ENCODE data around the gene GAREM1. TPM values are rescaled to one million over a fixed set of nuclear protein-coding genes. Genes with fewer than 3 reads are reported as not detected.
A peak's percentile ranks its signal among the peaks of the same experiment; 100 is the strongest.

Gene GAREM1
- total and polyA plus RNA-seq, 4 donors = 1.5 to 7.5 (median 2.0) TPM

- H3K36me3 ChIP-seq (ENCODE audit: control insufficient read depth in 4 of 4, insufficient read depth in 3 of 4, low read depth in 1 of 4, low read length in 3 of 4) = no peaks in the 10 kb centered on the region
- WGBS = 20% methylated on average over 3 of the region's 3 CpGs
- H3K9me3 ChIP-seq (ENCODE audit: control insufficient read depth in 4 of 4, low read length in 3 of 4) = no peaks in the 10 kb centered on the region
- no peaks in the 10 kb centered on the region for H3K27me3 ChIP-seq (ENCODE audit: control insufficient read depth in 4 of 4, insufficient read depth in 4 of 4, low read length in 3 of 4)
- peak overlapping the region; percentile 82 to 90 for H3K27ac ChIP-seq (ENCODE audit: low read depth in 1 of 2, low read length in 2 of 2)
- H3K9ac ChIP-seq (ENCODE audit: low read depth in 1 of 2, low read length in 2 of 2) = peak overlapping the region in 1 of 2 donors; percentile 73
- TF ChIP-seq, protein P1, sequence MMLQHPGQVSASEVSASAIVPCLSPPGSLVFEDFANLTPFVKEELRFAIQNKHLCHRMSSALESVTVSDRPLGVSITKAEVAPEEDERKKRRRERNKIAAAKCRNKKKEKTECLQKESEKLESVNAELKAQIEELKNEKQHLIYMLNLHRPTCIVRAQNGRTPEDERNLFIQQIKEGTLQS (IDR thresholded peaks at IDR 0.05) = no peak
- TF ChIP-seq FOXA1 (IDR thresholded peaks at IDR 0.05) (no peak), TAF1 (conservative IDR thresholded peaks at IDR 0.05) (no peak), GABPA (IDR thresholded peaks at IDR 0.05 in 1 of 2, conservative IDR thresholded peaks at IDR 0.05 in 1 of 2) (no peak), JUND (IDR thresholded peaks at IDR 0.05) (no peak), HNF4A (conservative IDR thresholded peaks at IDR 0.05) (no peak), CTCF (IDR thresholded peaks at IDR 0.05; ENCODE audit: low read depth, low read length, missing input control) (no peak), ZBTB33 (IDR thresholded peaks at IDR 0.05) (no peak), NR2F2 (IDR thresholded peaks at IDR 0.05) (no peak), RXRA (IDR thresholded peaks at IDR 0.05) (no peak), REST (IDR thresholded peaks at IDR 0.05) (no peak)
- TF ChIP-seq, protein P2, sequence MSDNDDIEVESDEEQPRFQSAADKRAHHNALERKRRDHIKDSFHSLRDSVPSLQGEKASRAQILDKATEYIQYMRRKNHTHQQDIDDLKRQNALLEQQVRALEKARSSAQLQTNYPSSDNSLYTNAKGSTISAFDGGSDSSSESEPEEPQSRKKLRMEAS (IDR thresholded peaks at IDR 0.05) = no peak
- peak overlapping the region; percentile 59 to 97 (median 67) for H3K4me3 ChIP-seq (ENCODE audit: low read depth in 1 of 3, low read length in 3 of 3)
- no peak for DNase-seq (ENCODE audit: low spot score)
- peaks cover 2 to 35% (median 29%) of the 10 kb centered on the region in 4 donors for H3K4me1 ChIP-seq (ENCODE audit: control insufficient read depth in 4 of 4, insufficient read depth in 4 of 4, low read length in 3 of 4)
Measured at GRCh38 chr18:32468147-32468845, 2.4 kb downstream of the GAREM1 start.

DNA sequence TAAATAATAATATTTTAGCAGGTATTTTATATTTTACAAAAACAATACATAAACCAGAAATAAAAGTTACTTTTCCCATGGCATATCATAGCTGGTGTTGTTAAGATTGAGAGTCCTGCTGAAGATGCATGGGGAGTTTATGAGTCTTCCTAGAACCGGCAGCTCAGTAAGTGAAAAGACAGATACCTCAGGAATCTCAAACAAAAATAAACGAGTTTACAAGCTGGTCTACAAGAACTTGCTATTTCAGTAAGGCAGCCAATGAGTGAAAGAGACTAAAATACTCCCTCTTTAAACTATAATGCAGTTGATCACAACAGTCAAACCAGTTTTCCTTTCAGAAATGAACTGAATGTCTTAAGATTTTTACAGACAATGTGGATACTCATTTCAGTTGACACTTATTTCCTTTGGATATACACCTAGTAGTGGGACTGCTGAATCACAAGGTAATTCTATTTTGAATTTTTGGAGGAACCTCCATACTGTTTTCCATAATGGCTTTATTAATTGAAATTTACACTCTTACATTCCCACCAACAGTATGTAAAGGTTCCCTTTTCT is 8.9 kb downstream of the GAREM1 start:
- H3K9me3 ChIP-seq (ENCODE audit: control insufficient read depth in 4 of 4, low read length in 3 of 4) = no peaks in the 10 kb centered on the region
- no peak overlapping the region for H3K27ac ChIP-seq (ENCODE audit: low read depth in 1 of 2, low read length in 2 of 2)
- peaks cover 4 to 34% (median 29%) of the 10 kb centered on the region in 4 donors for H3K4me1 ChIP-seq (ENCODE audit: control insufficient read depth in 4 of 4, insufficient read depth in 4 of 4, low read length in 3 of 4)
- H3K9ac ChIP-seq (ENCODE audit: low read depth in 1 of 2, low read length in 2 of 2) = no peak overlapping the region
- TF ChIP-seq GABPA (IDR thresholded peaks at IDR 0.05 in 1 of 2, conservative IDR thresholded peaks at IDR 0.05 in 1 of 2) (no peak), RAD21 (IDR thresholded peaks at IDR 0.05) (no peak), RXRA (IDR thresholded peaks at IDR 0.05) (no peak), REST (IDR thresholded peaks at IDR 0.05) (no peak), FOXA1 (IDR thresholded peaks at IDR 0.05) (no peak), HNF4G (IDR thresholded peaks at IDR 0.05) (no peak), JUND (IDR thresholded peaks at IDR 0.05) (no peak), NR2F2 (IDR thresholded peaks at IDR 0.05) (no peak), FOXA2 (IDR thresholded peaks at IDR 0.05) (no peak), HNF4A (conservative IDR thresholded peaks at IDR 0.05) (no peak), TAF1 (conservative IDR thresholded peaks at IDR 0.05) (no peak), EGR1 (IDR thresholded peaks at IDR 0.05; ENCODE audit: low read depth in 2 of 2) (no peak), SP1 (IDR thresholded peaks at IDR 0.05) (no peak), YY1 (IDR thresholded peaks at IDR 0.05) (no peak)
- TF ChIP-seq, protein P1 (IDR thresholded peaks at IDR 0.05) = no peak
- no peaks in the 10 kb centered on the region for H3K27me3 ChIP-seq (ENCODE audit: control insufficient read depth in 4 of 4, insufficient read depth in 4 of 4, low read length in 3 of 4)
- no peak overlapping the region for H3K4me3 ChIP-seq (ENCODE audit: low read depth in 1 of 3, low read length in 3 of 3)
- 79% methylated on average over 2 of the region's 2 CpGs for WGBS
- no peaks in the 10 kb centered on the region for H3K36me3 ChIP-seq (ENCODE audit: control insufficient read depth in 4 of 4, insufficient read depth in 3 of 4, low read depth in 1 of 4, low read length in 3 of 4)
- no peak for DNase-seq (ENCODE audit: low spot score)
